Lower leg skin (tissue), 3 donors: Measurements from ENCODE around the gene ANKRD23.

ENCODE experiments used
- CTCF ChIP-seq, 3 donors: fragments of 450-650 bp; IDR thresholded peaks; one replicate each; pipeline ENCODE4 v1.5.1; 2016; ENCODE audit warnings: antibody characterized with exemption in 3 of 3, mild to moderate bottlenecking in 3 of 3, moderate library complexity in 2 of 3
- POLR2A ChIP-seq, 2 donors: fragments of 450-650 bp; IDR thresholded peaks; one replicate each; pipeline ENCODE4 v1.6.1; 2016 to 2017; ENCODE audit warnings: antibody characterized with exemption in 2 of 2, mild to moderate bottlenecking in 1 of 2, moderate library complexity in 1 of 2

- TF ChIP-seq CTCF (IDR thresholded peaks at IDR 0.05) (no peak), POLR2A (IDR thresholded peaks at IDR 0.05) (no peak)
These were observed 48.7 kb downstream of the ANKRD23 start for GRCh38 chr2:96795076-96795475.
